GM12892 (cell line): ENCODE results near the gene C20orf204.

ENCODE experiments used
- POLR2AphosphoS5 ChIP-seq: IDR thresholded peaks from 2 replicates; pipeline ENCODE4 v1.6.1; 2011; ENCODE audit warnings: low read depth, low read length, control low read depth
- TAF1 ChIP-seq: IDR thresholded peaks from 2 replicates; pipeline ENCODE4 v1.6.1; 2011; ENCODE audit warnings: low read depth, mild to moderate bottlenecking, control low read depth, low read length, borderline replicate concordance

DNA sequence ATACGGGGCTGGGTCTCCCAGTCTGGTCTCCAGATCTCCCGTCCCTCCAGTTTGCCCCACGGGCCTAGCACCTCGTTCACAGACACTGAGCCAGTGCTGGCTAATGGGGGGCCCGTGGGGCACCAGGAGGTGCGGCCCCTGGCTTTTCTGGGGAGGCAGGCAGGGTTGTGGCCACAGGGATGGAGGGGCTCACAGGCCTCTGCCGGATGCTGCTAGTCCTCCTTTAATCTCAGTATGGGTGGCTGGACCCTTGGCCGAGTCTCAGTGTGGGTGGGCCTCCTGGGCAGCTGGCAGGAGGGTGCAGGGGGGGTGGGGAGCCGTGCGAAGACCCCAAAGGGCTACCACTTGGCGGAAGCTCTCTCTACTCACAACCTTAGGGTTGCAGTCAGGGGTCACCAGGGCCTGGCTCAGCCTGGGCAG is 15.1 kb downstream of the C20orf204 start:
- TF ChIP-seq POLR2AphosphoS5 (no peak), TAF1 (no peak)
